ENCODE data around the gene MAPK10. TPM values are rescaled to one million over a fixed set of nuclear protein-coding genes. Genes with fewer than 3 reads are reported as not detected.

MAPK10 gene
- total RNA-seq, 1 experiment from 2014 or later = 4.7 TPM

GRCh38 chr4:86221002-86221401 is 138.9 kb downstream of the MAPK10 start:
- no peak for TF ChIP-seq CTCF (conservative IDR thresholded peaks at IDR 0.05)

More at GRCh38 chr4:86221002-86221401, 138.9 kb downstream of the MAPK10 start:
- Histone ChIP-seq H2BK5ac (ENCODE audit: insufficient read length, low read length) (no peak overlapping the region), H3K23me2 (ENCODE audit: insufficient read length, low read depth, low read length, poor library complexity, severe bottlenecking) (no peaks in the 10 kb centered on the region), H2AK5ac (ENCODE audit: insufficient read length, low read length) (no peak overlapping the region), H4K8ac (replicated peaks; ENCODE audit: insufficient read length, low read depth, low read length) (no peak overlapping the region), H3K79me1 (ENCODE audit: insufficient read depth, low read depth, low read length, poor library complexity, severe bottlenecking) (no peaks in the 10 kb centered on the region), H3K27ac (ENCODE audit: insufficient read length, low read depth, low read length) (no peak overlapping the region), H3K56ac (ENCODE audit: insufficient read length, low read depth, low read length) (no peak overlapping the region), H3K9ac (ENCODE audit: extremely low read depth, insufficient read length, low read length) (no peak overlapping the region), H4K91ac (ENCODE audit: insufficient read length, low read depth, low read length) (no peak overlapping the region), H2BK20ac (ENCODE audit: low read depth, low read length, poor library complexity, severe bottlenecking) (no peak overlapping the region), H4K20me1 (ENCODE audit: control insufficient read depth, insufficient read depth, insufficient read length) (no peaks in the 10 kb centered on the region), H4K5ac (ENCODE audit: insufficient read length, low read depth, low read length) (no peak overlapping the region), H2AFZ (ENCODE audit: low read length) (no peak overlapping the region), H3K79me2 (ENCODE audit: insufficient read depth, low read length) (no peaks in the 10 kb centered on the region), H3K4me2 (ENCODE audit: insufficient read depth, insufficient read length, low read length) (no peak overlapping the region), H3K4ac (ENCODE audit: low read depth, low read length) (no peak overlapping the region), H3K9me3 (ENCODE audit: control insufficient read depth, low read depth, low read length) (no peaks in the 10 kb centered on the region), H2BK15ac (ENCODE audit: low read depth, low read length) (no peak overlapping the region), H3K18ac (ENCODE audit: insufficient read length, low read depth, low read length) (no peak overlapping the region), H3T11ph (ENCODE audit: low read length) (no peak overlapping the region), H3K14ac (ENCODE audit: insufficient read depth, low read length) (no peak overlapping the region), H2BK12ac (ENCODE audit: insufficient read length, low read depth, low read length) (no peak overlapping the region), H2BK120ac (ENCODE audit: low read depth, low read length, poor library complexity, severe bottlenecking) (no peak overlapping the region), H3K4me1 (ENCODE audit: insufficient read depth, low read length) (no peaks in the 10 kb centered on the region), H3K23ac (ENCODE audit: insufficient read length, low read depth, low read length) (no peak overlapping the region), H3K27me3 (ENCODE audit: insufficient read depth, low read length) (no peaks in the 10 kb centered on the region)
- WGBS (ENCODE audit: extremely low coverage, insufficient read length, low lambda C conversion rate) = no CpG with 5 or more reads among the region's 4 CpGs
- DNase-seq = no peak
- no peak overlapping the region for H3K4me3 Mint-ChIP-seq
- H3K9me3 Mint-ChIP-seq = peaks cover 3 to 5% of the 10 kb centered on the region in 2 experiments; a peak in 2 of 5 replicates
- no peaks in the 10 kb centered on the region for H3K27me3 Mint-ChIP-seq (ENCODE audit: low read depth)
- H3K36me3 Mint-ChIP-seq (ENCODE audit: insufficient read depth in 1 of 3, low read depth in 3 of 3) = peaks cover 3 to 16% (median 14%) of the 10 kb centered on the region in 3 experiments; a peak in 6 of 7 replicates
- peak overlapping the region in 1 of 3 experiments; percentile 73; a peak in 1 of 7 replicates for H3K27ac Mint-ChIP-seq
- peaks cover 13 to 18% of the 10 kb centered on the region in 2 experiments for H3K4me1 Mint-ChIP-seq
